GM12873 (cell line): Measurements from ENCODE around the gene BIVM.

Experiments used
- TF ChIP-seq, protein P1 (sequence below): IDR thresholded peaks from 2 replicates; pipeline ENCODE4 v1.5.1; 2012; ENCODE audit warnings: low read depth, mild to moderate bottlenecking, moderate library complexity, low read length, control low read depth; ENCODE audit not compliant: insufficient read depth; ENCODE audit errors: missing control alignments

Gene BIVM

DNA sequence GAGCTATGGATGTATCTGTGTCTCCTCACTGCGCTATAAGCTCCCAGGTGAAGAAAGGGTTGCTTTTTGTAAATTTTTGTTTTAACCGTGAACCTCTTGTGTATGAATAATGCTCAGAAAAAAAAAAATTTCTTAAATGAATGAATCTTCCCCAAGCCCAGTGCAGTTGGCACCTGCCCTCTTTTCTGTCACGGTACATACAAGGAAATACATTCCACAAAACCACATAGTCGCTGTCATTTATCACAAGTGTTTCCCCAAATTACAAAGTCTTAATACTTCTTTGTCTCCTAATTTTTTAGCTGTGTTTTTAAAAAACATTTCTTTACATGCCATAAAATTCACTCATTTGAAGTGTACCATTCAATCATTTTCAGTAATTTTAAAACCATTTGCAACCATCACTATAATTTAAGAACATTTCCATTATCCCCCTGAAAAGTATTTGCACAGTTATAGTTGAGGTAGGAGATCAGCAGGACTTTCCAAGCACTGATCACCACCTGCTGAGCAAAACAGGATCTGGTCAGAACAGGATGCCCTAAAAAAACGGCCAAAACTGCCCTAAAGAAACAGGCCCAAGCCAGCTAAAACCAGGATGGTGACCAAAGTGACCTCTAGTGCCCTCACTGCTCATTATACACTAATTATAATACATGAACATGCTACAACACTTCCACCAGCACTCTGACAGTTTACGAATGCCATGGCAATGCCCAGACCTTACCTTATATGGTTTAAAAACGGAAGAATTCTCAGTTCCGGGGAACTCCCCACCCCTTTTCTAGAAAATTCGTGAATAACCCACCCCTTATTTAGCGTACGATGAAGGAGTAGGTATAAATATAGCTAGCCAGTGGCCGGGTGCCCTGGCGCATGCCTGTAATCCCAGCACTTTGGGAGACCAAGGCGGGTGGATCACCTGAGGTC, 24.1 kb upstream of the BIVM start:
- TF ChIP-seq, protein P1, sequence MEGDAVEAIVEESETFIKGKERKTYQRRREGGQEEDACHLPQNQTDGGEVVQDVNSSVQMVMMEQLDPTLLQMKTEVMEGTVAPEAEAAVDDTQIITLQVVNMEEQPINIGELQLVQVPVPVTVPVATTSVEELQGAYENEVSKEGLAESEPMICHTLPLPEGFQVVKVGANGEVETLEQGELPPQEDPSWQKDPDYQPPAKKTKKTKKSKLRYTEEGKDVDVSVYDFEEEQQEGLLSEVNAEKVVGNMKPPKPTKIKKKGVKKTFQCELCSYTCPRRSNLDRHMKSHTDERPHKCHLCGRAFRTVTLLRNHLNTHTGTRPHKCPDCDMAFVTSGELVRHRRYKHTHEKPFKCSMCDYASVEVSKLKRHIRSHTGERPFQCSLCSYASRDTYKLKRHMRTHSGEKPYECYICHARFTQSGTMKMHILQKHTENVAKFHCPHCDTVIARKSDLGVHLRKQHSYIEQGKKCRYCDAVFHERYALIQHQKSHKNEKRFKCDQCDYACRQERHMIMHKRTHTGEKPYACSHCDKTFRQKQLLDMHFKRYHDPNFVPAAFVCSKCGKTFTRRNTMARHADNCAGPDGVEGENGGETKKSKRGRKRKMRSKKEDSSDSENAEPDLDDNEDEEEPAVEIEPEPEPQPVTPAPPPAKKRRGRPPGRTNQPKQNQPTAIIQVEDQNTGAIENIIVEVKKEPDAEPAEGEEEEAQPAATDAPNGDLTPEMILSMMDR: no peak

DNA sequence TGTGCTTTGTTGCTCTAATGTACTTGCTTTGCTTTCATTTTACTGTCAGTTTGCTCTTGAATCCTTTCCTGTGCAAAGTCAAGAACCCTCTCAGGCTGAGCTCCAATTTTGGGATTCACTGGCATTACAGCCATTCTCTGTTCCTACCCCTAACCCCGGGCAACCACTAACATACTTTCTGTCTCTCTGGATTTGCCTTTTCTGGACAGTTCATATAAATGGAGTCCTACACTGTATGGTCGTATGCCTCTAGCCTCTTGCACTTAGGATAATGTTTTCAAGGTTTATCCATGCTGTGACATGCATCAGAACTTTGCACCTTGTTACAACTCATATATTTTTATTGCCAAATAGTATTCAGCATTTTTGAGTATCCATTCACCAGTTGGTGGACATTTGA, 22.6 kb upstream of the BIVM start:
- TF ChIP-seq, protein P1: no peak

DNA sequence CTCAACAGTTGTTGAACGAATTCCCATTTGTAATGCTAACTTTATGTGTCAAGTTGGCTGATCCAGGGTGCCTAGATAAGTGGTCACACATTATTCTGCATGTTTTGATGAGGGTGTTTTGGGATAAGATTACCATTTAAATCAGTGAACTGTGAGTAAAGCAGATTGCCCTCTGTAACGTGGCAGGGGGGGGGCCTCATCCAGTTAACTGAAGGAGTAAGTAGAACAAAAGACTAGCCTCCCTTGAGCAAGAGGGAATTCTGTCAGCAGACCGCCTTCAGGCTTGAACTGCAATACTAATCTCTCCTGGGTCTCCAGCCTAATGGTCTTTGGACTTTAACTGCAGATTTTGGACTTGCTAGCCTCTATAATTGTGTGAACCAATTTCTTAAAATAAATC, 21.2 kb upstream of the BIVM start:
- TF ChIP-seq, protein P1: no peak

DNA sequence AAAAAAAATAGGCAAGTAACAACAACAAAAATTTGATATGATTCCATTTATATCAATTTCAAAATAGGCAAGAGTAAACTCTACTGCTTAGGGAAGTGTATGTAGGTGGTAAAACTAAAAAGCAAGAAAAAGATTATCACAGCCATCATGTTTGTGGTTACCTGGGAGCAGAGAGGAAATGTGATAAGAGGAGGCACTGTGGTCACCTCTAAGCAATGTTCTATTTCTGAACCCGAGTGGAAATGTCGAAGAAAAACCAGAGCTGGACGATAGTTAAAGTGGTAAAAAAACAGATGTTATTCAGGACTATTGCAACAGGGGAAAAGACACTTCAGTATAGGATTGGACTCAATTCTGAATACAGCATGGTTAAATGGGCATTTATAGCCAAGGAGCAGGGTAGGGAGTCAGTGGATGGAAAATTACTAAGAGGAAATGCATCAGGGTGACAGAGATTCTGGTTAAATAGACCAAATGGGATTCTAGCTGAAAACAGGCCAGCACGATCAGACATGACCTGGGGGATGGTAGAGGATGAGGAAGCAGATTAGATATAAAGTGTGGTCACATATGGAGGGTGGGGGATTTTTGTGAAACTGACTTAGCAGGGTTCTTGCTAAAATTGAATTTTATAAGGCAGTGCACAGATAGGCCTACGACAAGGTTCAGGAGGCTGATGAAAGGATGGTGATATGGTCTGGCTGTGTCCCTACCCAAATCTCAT, 19.3 kb upstream of the BIVM start:
- TF ChIP-seq, protein P1: no peak

DNA sequence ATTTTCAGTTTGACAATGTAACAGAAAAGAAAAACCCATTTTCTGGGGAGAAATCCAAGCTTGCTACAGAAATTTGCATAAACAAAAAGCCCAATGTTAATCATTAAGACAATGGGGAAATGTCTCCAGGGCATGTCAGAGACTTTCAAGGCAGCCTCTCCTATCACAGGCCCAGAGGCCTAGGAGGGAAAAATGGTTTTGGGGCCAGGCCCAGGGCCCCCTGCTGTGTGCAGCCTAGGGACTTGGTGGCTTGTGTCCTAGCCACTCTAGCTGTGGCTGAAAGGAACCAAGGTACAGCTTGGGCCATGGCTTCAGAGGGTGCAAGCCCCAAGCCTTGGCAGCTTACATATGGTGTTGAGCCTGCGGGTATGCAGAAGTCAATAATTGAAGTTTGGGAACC, 17.3 kb upstream of the BIVM start:
- TF ChIP-seq, protein P1: no peak

DNA sequence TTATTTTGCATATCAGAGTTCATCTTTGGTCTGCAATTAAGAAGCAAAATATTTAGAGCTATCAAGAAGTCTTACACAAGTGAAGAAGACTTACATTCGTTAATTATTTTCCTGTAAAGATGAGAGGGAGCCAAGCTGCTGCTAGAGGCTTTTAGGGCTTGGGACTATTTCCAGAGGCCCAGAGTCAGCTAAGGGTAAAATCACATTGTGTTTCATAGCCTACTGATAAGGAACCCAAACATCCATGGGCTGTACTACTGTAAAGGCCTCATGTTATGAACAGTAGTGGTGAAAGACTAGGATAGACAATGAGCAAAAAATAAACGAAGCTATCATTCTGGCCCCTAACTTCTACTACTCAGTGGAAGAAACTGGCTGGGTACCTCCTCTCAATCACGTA, 14.4 kb upstream of the BIVM start:
- TF ChIP-seq, protein P1: no peak

DNA sequence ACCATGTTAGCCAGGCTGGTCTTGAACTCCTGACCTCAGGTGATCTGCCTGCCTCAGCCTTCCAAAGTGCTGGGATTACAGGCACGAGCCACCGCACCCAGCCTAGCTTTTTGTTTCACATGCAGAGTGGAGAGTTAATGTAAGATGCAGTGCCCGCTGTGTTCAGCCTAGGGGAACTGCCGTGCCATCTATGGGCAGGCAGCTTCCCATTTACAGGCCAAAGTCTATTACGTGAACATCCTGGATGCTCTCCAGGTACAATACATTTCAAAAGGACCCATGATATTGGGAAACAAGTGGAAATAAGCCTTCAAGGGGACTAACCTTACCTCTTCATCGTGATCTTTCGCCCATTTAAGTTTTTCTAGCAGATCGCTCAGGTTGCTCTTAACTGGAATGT, 10.2 kb upstream of the BIVM start:
- TF ChIP-seq, protein P1: no peak
